ENCODE data around the gene LY6G6C.

DNA sequence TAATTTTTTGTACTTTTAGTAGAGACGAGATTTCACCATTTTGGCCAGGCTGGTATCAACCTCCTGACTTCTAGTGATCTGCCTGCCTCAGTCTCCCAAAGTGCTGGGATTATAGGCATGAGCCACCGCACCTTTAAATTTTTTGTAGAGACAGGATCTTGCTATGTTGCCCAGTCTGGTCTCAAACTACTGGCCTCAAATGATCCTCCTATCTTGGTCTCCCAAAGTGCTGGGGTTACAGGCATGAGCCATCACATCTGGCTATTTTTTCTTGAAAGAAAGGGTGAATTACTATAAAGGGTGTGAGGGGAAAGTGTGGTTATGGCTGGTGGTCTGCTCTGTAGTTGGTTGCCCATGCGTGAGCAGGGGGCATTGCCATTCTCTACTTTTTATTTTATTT, 13.3 kb downstream of the LY6G6C start:
- no peak for TF ChIP-seq POLR2AphosphoS5 (IDR thresholded peaks at IDR 0.05)
- TF ChIP-seq, protein P1, sequence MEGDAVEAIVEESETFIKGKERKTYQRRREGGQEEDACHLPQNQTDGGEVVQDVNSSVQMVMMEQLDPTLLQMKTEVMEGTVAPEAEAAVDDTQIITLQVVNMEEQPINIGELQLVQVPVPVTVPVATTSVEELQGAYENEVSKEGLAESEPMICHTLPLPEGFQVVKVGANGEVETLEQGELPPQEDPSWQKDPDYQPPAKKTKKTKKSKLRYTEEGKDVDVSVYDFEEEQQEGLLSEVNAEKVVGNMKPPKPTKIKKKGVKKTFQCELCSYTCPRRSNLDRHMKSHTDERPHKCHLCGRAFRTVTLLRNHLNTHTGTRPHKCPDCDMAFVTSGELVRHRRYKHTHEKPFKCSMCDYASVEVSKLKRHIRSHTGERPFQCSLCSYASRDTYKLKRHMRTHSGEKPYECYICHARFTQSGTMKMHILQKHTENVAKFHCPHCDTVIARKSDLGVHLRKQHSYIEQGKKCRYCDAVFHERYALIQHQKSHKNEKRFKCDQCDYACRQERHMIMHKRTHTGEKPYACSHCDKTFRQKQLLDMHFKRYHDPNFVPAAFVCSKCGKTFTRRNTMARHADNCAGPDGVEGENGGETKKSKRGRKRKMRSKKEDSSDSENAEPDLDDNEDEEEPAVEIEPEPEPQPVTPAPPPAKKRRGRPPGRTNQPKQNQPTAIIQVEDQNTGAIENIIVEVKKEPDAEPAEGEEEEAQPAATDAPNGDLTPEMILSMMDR (IDR thresholded peaks at IDR 0.05): no peak

Measured in breast epithelium (tissue), 3 donors.